GM21717 (cell line): Measurements from ENCODE around the gene SMIM32.
A peak's percentile ranks its signal among the peaks of the same experiment; 100 is the strongest.

Experiments
- ATAC-seq: cut with Tn5 transposase; IDR thresholded peaks from one replicate; pipeline ENCODE4 v1.9.1; 2021; ENCODE audit warnings: mild to moderate bottlenecking, moderate library complexity; ENCODE audit not compliant: unreplicated experiment

SMIM32 gene

GRCh38 chr5:136192526-136193321 is at the start of gene SMIM32:
SMIM32 (minus strand) TSS chr5:136193162; CDS start chr5:136192524, 638 bp downstream.
- ATAC-seq: no peak

GRCh38 chr5:136242611-136243010 is 49.6 kb upstream of the SMIM32 start:
- peak; percentile 73 for ATAC-seq

DNA sequence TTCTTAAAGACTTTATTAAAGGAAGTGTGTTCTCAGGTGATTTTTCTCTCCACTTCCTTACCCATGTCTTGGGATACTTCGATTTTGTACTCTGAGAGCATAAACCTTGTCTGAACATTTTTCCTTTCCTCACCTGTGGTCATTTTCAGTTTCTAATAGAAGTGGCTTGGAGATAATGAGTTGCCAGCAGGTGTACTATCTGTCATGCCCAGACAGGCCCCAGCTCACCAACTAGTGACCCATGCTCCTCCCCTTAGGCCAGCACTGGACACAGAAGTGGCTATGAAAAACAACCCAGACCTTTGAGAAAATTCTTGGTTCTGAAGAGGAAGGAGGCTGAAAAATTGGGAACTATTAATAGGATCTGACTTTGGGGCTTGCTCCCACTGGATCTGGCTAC is 49.2 kb upstream of the SMIM32 start:
- peak; percentile 45 for ATAC-seq

DNA sequence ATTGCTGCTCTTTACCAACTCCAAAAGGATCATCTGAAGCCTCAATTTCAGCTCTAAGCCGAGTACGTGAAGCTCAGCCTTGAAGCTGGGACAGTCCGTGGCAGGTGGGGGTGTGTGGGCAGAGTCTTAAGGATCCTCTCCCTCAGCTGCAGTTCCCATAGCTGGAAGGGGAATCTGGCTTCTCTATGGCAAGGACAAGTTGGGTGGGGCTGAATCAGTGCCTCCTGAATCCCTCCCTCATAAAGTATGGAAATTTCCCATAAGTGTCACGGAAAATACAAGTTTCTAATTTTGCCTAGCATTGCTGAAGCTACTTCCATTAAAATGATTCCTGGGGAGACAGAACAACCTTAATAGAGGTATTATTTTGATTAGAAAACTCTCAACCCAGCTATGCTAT is 47.9 kb upstream of the SMIM32 start:
- no peak for ATAC-seq

DNA sequence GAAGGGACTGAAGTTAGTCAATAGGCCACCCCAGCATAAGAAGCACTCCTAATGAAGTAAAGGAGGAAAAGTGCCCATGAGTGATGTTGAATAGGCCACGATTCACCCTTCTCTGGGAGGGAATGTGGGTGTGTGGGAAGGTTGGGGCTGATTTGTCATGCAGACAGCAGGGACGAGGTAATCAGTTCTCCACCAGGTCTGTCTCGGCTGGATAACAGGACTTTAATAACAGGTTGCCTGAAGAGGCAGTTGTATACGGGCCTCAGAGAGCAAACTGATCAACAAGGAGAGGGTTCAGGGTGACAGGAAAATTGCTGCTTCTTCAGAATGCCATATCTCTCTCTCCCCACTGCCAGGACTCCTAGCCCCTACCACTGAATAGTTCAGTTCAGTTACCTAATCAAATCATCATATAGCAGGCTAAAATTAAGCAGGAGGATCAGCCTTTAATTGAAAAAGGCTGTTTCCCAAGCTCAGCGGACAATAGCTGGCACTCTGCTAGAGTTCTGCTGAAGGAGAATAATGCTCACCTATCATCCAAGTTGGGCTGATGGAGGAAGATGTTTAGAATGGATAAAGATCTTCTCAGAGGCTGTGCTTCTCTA is 43.6 kb upstream of the SMIM32 start:
- ATAC-seq: no peak

- no peak for ATAC-seq
Observed at GRCh38 chr5:136235321-136235720, 42.4 kb upstream of the SMIM32 start.

GRCh38 chr5:136232316-136232715 is 39.4 kb upstream of the SMIM32 start:
- peak; percentile 72 for ATAC-seq

DNA sequence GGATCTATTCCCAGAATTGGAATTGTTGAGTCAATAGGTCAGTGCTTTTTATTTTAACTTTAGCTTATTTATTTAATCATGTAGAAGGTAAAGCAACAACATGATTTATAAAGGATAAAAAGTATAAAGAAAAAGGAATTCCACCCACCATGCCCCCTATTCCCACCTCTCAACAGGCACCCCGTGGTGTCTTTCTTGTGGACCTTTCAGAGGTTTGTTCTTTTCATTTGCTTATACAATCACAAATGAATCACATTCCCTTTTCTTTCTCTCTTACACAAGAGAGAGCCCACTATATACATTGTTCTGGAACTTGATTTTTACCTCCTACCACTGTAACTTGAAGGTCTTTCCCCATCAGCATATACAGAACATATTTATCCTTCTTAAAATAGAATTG is 37.2 kb upstream of the SMIM32 start:
- ATAC-seq: no peak

DNA sequence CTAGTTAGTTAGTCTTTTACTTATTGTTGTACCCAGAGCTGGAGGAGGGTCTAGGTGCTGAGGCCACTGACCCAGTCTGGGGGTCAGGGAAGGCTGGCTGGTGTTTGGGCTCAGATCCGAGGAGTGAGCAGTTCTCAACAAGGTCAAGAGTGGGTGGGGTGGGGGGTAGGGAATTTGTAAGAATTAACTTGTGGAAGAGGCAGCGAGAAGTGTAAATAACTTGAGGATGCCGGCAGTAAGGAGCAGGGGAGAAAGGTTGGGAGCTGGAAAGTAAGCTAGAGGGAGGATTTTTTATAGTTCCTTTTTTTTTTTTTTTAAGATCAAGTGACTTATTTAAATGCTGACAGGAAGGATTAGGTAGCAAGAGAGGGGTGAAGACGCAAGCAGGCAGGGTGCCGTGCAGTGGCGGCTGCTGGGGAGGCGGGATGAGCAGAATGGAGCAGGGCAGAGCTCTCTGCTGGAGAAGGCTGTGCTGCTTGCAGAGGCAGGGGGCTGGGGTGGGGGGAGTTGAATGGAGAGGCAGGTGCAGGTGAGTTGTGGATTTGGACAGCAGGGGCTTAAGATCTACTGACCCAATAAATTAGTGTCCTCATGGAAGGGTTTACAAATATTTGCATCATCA is 35.3 kb upstream of the SMIM32 start:
- no peak for ATAC-seq

DNA sequence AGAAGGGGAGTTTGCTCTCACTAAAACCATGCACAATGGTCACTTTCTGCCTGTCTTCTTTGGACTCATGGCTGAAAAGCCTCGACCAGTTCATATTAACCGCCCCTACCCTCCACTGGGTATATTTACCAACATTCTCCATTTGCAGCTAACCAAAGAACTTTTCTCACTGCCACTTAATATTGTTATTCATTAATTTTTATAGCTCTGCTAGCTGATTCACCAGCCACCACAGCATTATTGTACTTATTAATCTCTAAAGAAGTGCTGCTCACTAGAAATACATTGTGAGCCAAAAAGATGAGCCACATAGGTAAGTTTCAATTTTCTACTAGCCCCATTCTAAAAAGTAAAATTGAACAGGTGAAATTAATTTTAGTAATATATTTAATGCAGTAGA is 33.4 kb upstream of the SMIM32 start:
- no peak for ATAC-seq

GRCh38 chr5:136225796-136226195 is 32.8 kb upstream of the SMIM32 start:
- no peak for ATAC-seq

- ATAC-seq: no peak
Observed at GRCh38 chr5:136222580-136223235, 29.7 kb upstream of the SMIM32 start.

- no peak for ATAC-seq
Observed at GRCh38 chr5:136221340-136221739, 28.4 kb upstream of the SMIM32 start.

- ATAC-seq: no peak
Observed at GRCh38 chr5:136216230-136216629, 23.3 kb upstream of the SMIM32 start.

- no peak for ATAC-seq
Observed at GRCh38 chr5:136215812-136216211, 22.9 kb upstream of the SMIM32 start.

DNA sequence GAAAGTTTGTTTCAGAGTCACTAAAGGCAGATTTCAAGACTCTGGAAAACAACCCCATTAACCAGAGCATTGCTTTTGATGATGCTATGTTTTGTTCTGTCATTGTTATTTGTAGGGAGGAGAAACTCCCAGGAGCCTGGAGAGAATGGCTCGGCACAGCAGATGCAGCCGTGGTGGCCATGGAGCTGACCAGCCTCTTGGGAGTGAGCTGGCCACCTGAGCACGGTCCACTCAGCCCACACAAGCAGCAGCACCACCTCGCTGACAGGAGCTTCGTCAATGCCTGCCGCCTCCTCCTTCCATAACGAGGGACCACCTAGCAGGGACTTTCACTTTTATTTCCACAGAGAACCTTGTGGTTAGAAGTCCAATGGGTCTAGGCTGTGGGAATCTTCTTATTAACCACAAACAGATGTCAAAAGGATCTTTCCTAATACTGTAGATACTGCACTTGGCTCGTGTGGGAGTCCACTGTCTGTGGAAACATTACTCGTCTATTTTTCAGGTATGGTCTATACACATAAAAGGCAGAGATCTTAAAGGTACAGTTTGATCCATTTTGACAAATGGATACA is 21.0 kb upstream of the SMIM32 start:
- ATAC-seq: no peak

DNA sequence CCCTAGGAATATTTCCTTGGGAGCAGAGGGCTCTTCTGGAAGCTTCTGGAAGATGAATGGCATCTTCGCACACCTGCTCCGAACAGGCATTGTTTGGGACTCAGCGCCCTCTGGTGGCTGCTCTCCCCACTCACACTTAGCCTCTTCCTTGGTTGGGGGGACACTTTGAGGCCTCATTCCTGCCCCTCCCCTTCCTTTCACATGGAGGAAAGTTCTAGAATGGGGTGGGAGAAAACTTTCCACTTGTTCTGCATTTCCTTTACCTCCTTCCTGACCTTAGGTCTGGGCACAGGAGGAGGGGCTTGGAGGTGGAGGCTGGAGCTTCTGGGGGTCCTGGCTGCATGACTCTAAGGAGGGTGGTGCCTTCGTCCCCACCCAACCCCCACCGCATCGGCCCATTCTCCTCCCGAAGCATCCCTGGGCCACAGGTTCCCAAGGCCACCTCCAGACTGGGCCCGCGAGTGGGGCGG is 19.3 kb upstream of the SMIM32 start:
- ATAC-seq: no peak

DNA sequence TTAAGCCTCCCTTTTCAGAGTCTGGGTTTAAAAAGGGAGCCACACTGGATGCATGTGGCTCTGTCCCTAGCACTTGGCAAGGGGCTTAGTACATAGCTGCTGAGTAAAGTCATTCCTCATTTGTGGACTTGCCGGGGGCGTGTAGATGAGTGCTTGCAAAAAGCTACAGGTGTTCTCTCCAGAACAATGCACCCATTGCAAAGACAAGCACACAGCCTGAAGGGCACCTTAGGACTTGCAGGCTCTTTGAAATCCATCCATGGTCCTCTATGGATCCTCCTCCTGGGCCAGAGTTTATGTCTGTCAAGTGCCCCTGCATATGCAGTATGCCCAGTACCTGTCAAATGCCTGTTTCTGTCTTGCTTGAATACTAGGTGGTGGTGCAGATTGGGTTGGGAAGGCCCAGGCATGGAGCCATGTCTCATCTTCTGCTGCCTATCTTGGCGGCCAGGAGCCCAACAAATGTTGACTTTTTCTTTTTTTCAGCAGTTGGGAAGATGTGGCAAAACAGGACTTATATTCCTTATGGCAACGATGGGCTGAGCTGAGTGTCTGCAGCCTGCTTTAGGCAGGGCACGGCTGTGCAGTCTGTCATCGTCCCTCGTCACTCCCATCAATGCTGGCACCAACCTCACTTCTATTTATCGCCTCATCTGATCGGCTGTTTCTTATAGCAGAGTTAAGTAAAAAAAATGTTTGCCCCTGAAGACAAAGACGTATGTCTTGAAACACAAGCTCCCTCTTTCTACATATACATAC is 18.5 kb upstream of the SMIM32 start:
- no peak for ATAC-seq

DNA sequence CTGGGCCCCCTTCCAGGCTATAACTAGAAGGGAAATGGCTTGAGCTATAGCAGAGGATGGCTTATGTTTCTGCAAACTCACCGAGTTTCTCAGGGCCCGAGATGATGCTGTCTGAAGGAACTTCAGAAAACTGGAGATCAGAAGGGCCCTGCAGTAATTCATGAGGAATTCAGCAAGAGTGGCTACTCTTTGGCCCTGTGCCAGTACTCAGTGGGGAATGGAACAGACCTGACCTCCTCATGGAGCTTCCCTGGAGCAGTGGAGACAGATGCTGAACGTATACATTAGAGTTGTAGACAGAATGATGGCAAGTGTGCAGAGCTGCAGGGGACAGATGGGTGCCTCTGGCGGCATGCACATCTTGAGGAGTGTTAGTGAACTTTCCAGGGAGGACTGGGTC is 17.3 kb upstream of the SMIM32 start:
- no peak for ATAC-seq

DNA sequence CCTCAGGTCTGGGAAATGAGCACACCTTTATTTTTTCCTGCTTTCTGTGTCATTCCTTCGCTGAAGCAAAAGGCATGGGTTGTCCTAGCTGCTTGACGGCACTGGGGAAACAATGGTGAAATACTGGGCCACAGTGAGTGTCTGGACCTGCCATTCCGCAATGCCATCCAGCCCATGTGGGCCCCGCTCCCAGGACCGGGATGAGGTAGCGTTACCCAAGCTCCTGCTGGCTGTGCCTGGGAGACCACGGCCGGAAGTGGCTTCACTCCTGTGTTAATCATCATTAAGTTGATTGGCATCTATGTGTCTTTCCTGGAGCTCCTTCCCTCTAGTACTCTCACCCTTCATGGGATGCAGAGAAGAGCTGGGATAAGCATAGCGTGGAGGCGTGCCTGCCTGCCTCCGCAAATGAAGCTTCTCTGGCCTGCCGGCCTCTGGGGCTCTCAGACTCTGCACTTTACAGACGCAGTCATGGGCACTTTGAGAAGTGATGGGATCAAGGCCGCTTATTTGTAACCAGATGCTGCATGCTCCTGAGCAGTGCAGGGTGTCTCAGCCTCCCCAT is 16.5 kb upstream of the SMIM32 start:
- no peak for ATAC-seq
